Measurements from ENCODE around the gene SDF2. TPM values are rescaled to one million over a fixed set of nuclear protein-coding genes. Genes with fewer than 3 reads are reported as not detected.

SDF2 gene
- total and polyA plus RNA-seq, 4 donors, result 43.3 to 73.8 (median 68.7) TPM

- H3K4me3 ChIP-seq (ENCODE audit: low read depth, low read length), result no peak overlapping the region
- peak overlapping the region; percentile 91 for H3K27ac ChIP-seq (ENCODE audit: low read depth, low read length)
- peaks cover 49% of the 10 kb centered on the region for H3K4me1 ChIP-seq (ENCODE audit: control insufficient read depth, insufficient read depth, low read length)
- 54% methylated on average over 11 of the region's 16 CpGs for WGBS (ENCODE audit: insufficient coverage)
- H3K36me3 ChIP-seq (ENCODE audit: control insufficient read depth, insufficient read depth, low read length), result peaks cover 82% of the 10 kb centered on the region
- H3K27me3 ChIP-seq (ENCODE audit: control insufficient read depth, insufficient read depth, low read length), result no peaks in the 10 kb centered on the region
- no peaks in the 10 kb centered on the region for H3K9me3 ChIP-seq (ENCODE audit: control insufficient read depth, insufficient read depth, low read length)
- DNase-seq (ENCODE audit: low read depth in 4 of 6, low spot score in 6 of 6), result no peak
Observed at GRCh38 chr17:28703552-28704218, 42.0 kb upstream of the SDF2 start.

GRCh38 chr17:28702752-28703150 lies 41.0 kb upstream of the SDF2 start:
- peak in 1 of 6 donors; percentile 28 for DNase-seq (ENCODE audit: low read depth in 4 of 6, low spot score in 6 of 6)
- H3K27ac ChIP-seq (ENCODE audit: low read depth, low read length), result peak overlapping the region; percentile 91

GRCh38 chr17:28702026-28702751 lies 40.5 kb upstream of the SDF2 start:
- H3K4me3 ChIP-seq (ENCODE audit: low read depth, low read length), result no peak overlapping the region
- peaks cover 95% of the 10 kb centered on the region for H3K36me3 ChIP-seq (ENCODE audit: control insufficient read depth, insufficient read depth, low read length)
- peaks cover 49% of the 10 kb centered on the region for H3K4me1 ChIP-seq (ENCODE audit: control insufficient read depth, insufficient read depth, low read length)
- H3K9me3 ChIP-seq (ENCODE audit: control insufficient read depth, insufficient read depth, low read length), result no peaks in the 10 kb centered on the region
- WGBS (ENCODE audit: insufficient coverage), result 39% methylated on average over 9 of the region's 10 CpGs
- peak overlapping the region; percentile 91 for H3K27ac ChIP-seq (ENCODE audit: low read depth, low read length)
- H3K27me3 ChIP-seq (ENCODE audit: control insufficient read depth, insufficient read depth, low read length), result no peaks in the 10 kb centered on the region
- DNase-seq (ENCODE audit: low read depth in 4 of 6, low spot score in 6 of 6), result peak in 2 of 6 donors; percentile 82 to 86

More at GRCh38 chr17:28702752-28703150, 41.0 kb upstream of the SDF2 start:
- Histone ChIP-seq H3K27me3 (ENCODE audit: control insufficient read depth, insufficient read depth, low read length) (no peaks in the 10 kb centered on the region), H3K4me3 (ENCODE audit: low read depth, low read length) (no peak overlapping the region), H3K4me1 (ENCODE audit: control insufficient read depth, insufficient read depth, low read length) (peaks cover 49% of the 10 kb centered on the region), H3K9me3 (ENCODE audit: control insufficient read depth, insufficient read depth, low read length) (no peaks in the 10 kb centered on the region), H3K36me3 (ENCODE audit: control insufficient read depth, insufficient read depth, low read length) (peaks cover 91% of the 10 kb centered on the region)
- 14% methylated on average over 2 of the region's 3 CpGs for WGBS (ENCODE audit: insufficient coverage)

- Histone ChIP-seq H3K4me1 (ENCODE audit: control insufficient read depth, insufficient read depth, low read length) (peaks cover 49% of the 10 kb centered on the region), H3K4me3 (ENCODE audit: low read depth, low read length) (no peak overlapping the region), H3K27ac (ENCODE audit: low read depth, low read length) (peak overlapping the region; percentile 91), H3K27me3 (ENCODE audit: control insufficient read depth, insufficient read depth, low read length) (no peaks in the 10 kb centered on the region), H3K9me3 (ENCODE audit: control insufficient read depth, insufficient read depth, low read length) (no peaks in the 10 kb centered on the region), H3K36me3 (ENCODE audit: control insufficient read depth, insufficient read depth, low read length) (peaks cover 98% of the 10 kb centered on the region)
- no peak for DNase-seq (ENCODE audit: low read depth in 4 of 6, low spot score in 6 of 6)
- WGBS (ENCODE audit: insufficient coverage), result 95% methylated on average over 8 of the region's 10 CpGs
Observed at GRCh38 chr17:28700830-28701492, 39.3 kb upstream of the SDF2 start.

- H3K27me3 ChIP-seq (ENCODE audit: control insufficient read depth, insufficient read depth, low read length), result no peaks in the 10 kb centered on the region
- WGBS (ENCODE audit: insufficient coverage), result 92% methylated on average over 8 of the region's 8 CpGs
- peaks cover 55% of the 10 kb centered on the region for H3K4me1 ChIP-seq (ENCODE audit: control insufficient read depth, insufficient read depth, low read length)
- no peak overlapping the region for H3K4me3 ChIP-seq (ENCODE audit: low read depth, low read length)
- no peaks in the 10 kb centered on the region for H3K9me3 ChIP-seq (ENCODE audit: control insufficient read depth, insufficient read depth, low read length)
- H3K36me3 ChIP-seq (ENCODE audit: control insufficient read depth, insufficient read depth, low read length), result peaks cover 98% of the 10 kb centered on the region
- no peak for DNase-seq (ENCODE audit: low read depth in 4 of 6, low spot score in 6 of 6)
- H3K27ac ChIP-seq (ENCODE audit: low read depth, low read length), result no peak overlapping the region
Observed at GRCh38 chr17:28700278-28700677, 38.6 kb upstream of the SDF2 start.

GRCh38 chr17:28698253-28698941 lies 36.7 kb upstream of the SDF2 start:
- Histone ChIP-seq H3K36me3 (ENCODE audit: control insufficient read depth, insufficient read depth, low read length) (peaks cover 92% of the 10 kb centered on the region), H3K27me3 (ENCODE audit: control insufficient read depth, insufficient read depth, low read length) (no peaks in the 10 kb centered on the region), H3K9me3 (ENCODE audit: control insufficient read depth, insufficient read depth, low read length) (no peaks in the 10 kb centered on the region), H3K4me3 (ENCODE audit: low read depth, low read length) (no peak overlapping the region), H3K27ac (ENCODE audit: low read depth, low read length) (no peak overlapping the region), H3K4me1 (ENCODE audit: control insufficient read depth, insufficient read depth, low read length) (peaks cover 54% of the 10 kb centered on the region)
- WGBS (ENCODE audit: insufficient coverage), result 93% methylated on average over 6 of the region's 6 CpGs
- no peak for DNase-seq (ENCODE audit: low read depth in 4 of 6, low spot score in 6 of 6)

- Histone ChIP-seq H3K27ac (ENCODE audit: low read depth, low read length) (peak overlapping the region; percentile 72), H3K36me3 (ENCODE audit: control insufficient read depth, insufficient read depth, low read length) (peaks cover 87% of the 10 kb centered on the region), H3K27me3 (ENCODE audit: control insufficient read depth, insufficient read depth, low read length) (no peaks in the 10 kb centered on the region), H3K9me3 (ENCODE audit: control insufficient read depth, insufficient read depth, low read length) (no peaks in the 10 kb centered on the region), H3K4me1 (ENCODE audit: control insufficient read depth, insufficient read depth, low read length) (peaks cover 29% of the 10 kb centered on the region), H3K4me3 (ENCODE audit: low read depth, low read length) (no peak overlapping the region)
- WGBS (ENCODE audit: insufficient coverage), result 63% methylated on average over 1 of the region's 1 CpG
- peak in 4 of 6 donors; percentile 47 to 88 (median 76) for DNase-seq (ENCODE audit: low read depth in 4 of 6, low spot score in 6 of 6)
Observed at GRCh38 chr17:28693869-28694268, 32.2 kb upstream of the SDF2 start.

- Histone ChIP-seq H3K4me1 (ENCODE audit: control insufficient read depth, insufficient read depth, low read length) (peaks cover 17% of the 10 kb centered on the region), H3K36me3 (ENCODE audit: control insufficient read depth, insufficient read depth, low read length) (peaks cover 88% of the 10 kb centered on the region), H3K4me3 (ENCODE audit: low read depth, low read length) (no peak overlapping the region), H3K9me3 (ENCODE audit: control insufficient read depth, insufficient read depth, low read length) (no peaks in the 10 kb centered on the region), H3K27ac (ENCODE audit: low read depth, low read length) (no peak overlapping the region), H3K27me3 (ENCODE audit: control insufficient read depth, insufficient read depth, low read length) (no peaks in the 10 kb centered on the region)
- 100% methylated on average over 1 of the region's 3 CpGs for WGBS (ENCODE audit: insufficient coverage)
- DNase-seq (ENCODE audit: low read depth in 4 of 6, low spot score in 6 of 6), result no peak
Observed at GRCh38 chr17:28689011-28689410, 27.3 kb upstream of the SDF2 start.

GRCh38 chr17:28688481-28688880 lies 26.8 kb upstream of the SDF2 start:
- Histone ChIP-seq H3K36me3 (ENCODE audit: control insufficient read depth, insufficient read depth, low read length) (peaks cover 90% of the 10 kb centered on the region), H3K27ac (ENCODE audit: low read depth, low read length) (no peak overlapping the region), H3K9me3 (ENCODE audit: control insufficient read depth, insufficient read depth, low read length) (no peaks in the 10 kb centered on the region), H3K4me1 (ENCODE audit: control insufficient read depth, insufficient read depth, low read length) (peaks cover 11% of the 10 kb centered on the region), H3K27me3 (ENCODE audit: control insufficient read depth, insufficient read depth, low read length) (no peaks in the 10 kb centered on the region), H3K4me3 (ENCODE audit: low read depth, low read length) (no peak overlapping the region)
- WGBS (ENCODE audit: insufficient coverage), result no CpG with 5 or more reads among the region's 4 CpGs
- no peak for DNase-seq (ENCODE audit: low read depth in 4 of 6, low spot score in 6 of 6)
